HCT116 (cell line): Measurements from ENCODE around the gene AMBRA1. TPM values are rescaled to one million over a fixed set of nuclear protein-coding genes. Genes with fewer than 3 reads are reported as not detected.

Experiments
- ATAC-seq: fragments of 200-7000 bp; cut with Tn5 transposase; 2 replicates; pipeline ENCODE4 v1.9.1; 2020; ENCODE audit warnings: mild to moderate bottlenecking, moderate library complexity
- BruUV-seq: library from RNA; stranded (reverse); fragments of 400-500 nt; replicated peaks from 2 replicates; lab custom pipeline; 2021; lab: Mats Ljungman, UMichigan
- CTCF ChIA-PET: fragments of 300-600 bp; sonication (Branson Sonifier 250); formaldehyde crosslinking; loops from one replicate; lab custom pipeline; 2021; ENCODE audit warnings: antibody characterized with exemption; lab: Charles Lee
- POLR2A ChIA-PET: fragments of 300-600, 350-600 bp; sonication (Branson Sonifier 250); formaldehyde crosslinking; loops from one replicate; lab custom pipeline; 2021; ENCODE audit warnings: antibody characterized with exemption; lab: Charles Lee
- RAD21 ChIA-PET, 2 experiments: fragments of 300-600 bp; sonication (Branson Sonifier 250); formaldehyde crosslinking; loops; one replicate each; lab custom pipeline; 2023; ENCODE audit warnings: low total read pairs in 2 of 2; ENCODE audit not compliant: uncharacterized antibody in 2 of 2, unreplicated experiment in 2 of 2, low non-redundant PET in 1 of 2; lab: Charles Lee
- DNase-seq: peaks from one replicate; pipeline ENCODE4 v3.0.0-alpha.2; 2010; ENCODE audit warnings: low read depth, low spot score
- H2AFZ ChIP-seq: fragments of 200-600 bp; shearing (Covaris generic), sonication (generic); 2 replicates; pipeline ENCODE4 v1.6.1; 2017; ENCODE audit warnings: low read depth, mixed run types, mixed read lengths, antibody characterized with exemption, low read length; ENCODE audit not compliant: poor library complexity, severe bottlenecking
- H3K27ac ChIP-seq: 2 replicates; pipeline ENCODE4 v1.5.1; 2012; ENCODE audit warnings: low read depth, low read length
- H3K27me3 ChIP-seq: fragments of 200-600 bp; sonication (generic); 2 replicates; pipeline ENCODE4 v1.6.1; 2016; ENCODE audit warnings: mixed run types, low read length, mixed read lengths; ENCODE audit not compliant: insufficient read depth
- H3K36me3 ChIP-seq, 2 experiments: fragments of 200-500 bp in 1 of 2; fragments of 200-600 bp in 1 of 2; sonication (Bioruptor generic) in 1 of 2; sonication (generic) in 1 of 2; 2 replicates each; pipeline versions ENCODE4 v1.5.1 to v1.6.1; 2014 to 2016; ENCODE audit warnings: low read length in 2 of 2, inconsistent platforms in 1 of 2, mixed read lengths in 1 of 2, mixed run types in 1 of 2; ENCODE audit not compliant: insufficient read depth in 2 of 2, control insufficient read depth in 1 of 2
- H3K4me1 ChIP-seq, 2 experiments: fragments of 200-600 bp in 1 of 2; sonication (generic) in 1 of 2; 2 replicates each; pipeline versions ENCODE4 v1.5.1 to v1.6.1; 2012 to 2017; ENCODE audit warnings: low read length in 2 of 2, inconsistent platforms in 1 of 2, mild to moderate bottlenecking in 1 of 2, mixed read lengths in 1 of 2, mixed run types in 1 of 2, moderate library complexity in 1 of 2; ENCODE audit not compliant: insufficient read depth in 2 of 2, control insufficient read depth in 1 of 2
- H3K4me2 ChIP-seq: fragments of 200-600 bp; sonication (generic); 2 replicates; pipeline ENCODE4 v1.6.1; 2017; ENCODE audit warnings: mixed run types, low read length, mixed read lengths
- H3K4me3 ChIP-seq, 2 experiments: fragments of 200-600 bp in 1 of 2; sonication (generic) in 1 of 2; replicated peaks in 1 of 2; 2 replicates each; pipeline ENCODE4 v1.5.1; 2011 to 2016; ENCODE audit warnings: low read length in 2 of 2, control low read depth in 1 of 2, low read depth in 1 of 2, mild to moderate bottlenecking in 1 of 2, mixed read lengths in 1 of 2, mixed run types in 1 of 2
- H3K79me2 ChIP-seq: fragments of 200-600 bp; sonication (generic); 2 replicates; pipeline ENCODE4 v1.6.1; 2017; ENCODE audit warnings: mild to moderate bottlenecking, mixed run types, low read length, moderate library complexity, mixed read lengths; ENCODE audit not compliant: insufficient read depth
- H3K9ac ChIP-seq: fragments of 200-600 bp; sonication (generic); 2 replicates; pipeline ENCODE4 v1.6.1; 2016; ENCODE audit warnings: low read length, mixed read lengths
- H3K9me2 ChIP-seq: fragments of 200-600 bp; sonication (generic), shearing (Covaris generic); 2 replicates; pipeline ENCODE4 v1.6.1; 2017; ENCODE audit warnings: mixed run types, mild to moderate bottlenecking, moderate library complexity; ENCODE audit not compliant: insufficient read depth
- H3K9me3 ChIP-seq, 2 experiments: fragments of 200-500 bp in 1 of 2; fragments of 200-600 bp in 1 of 2; sonication (Bioruptor generic) in 1 of 2; sonication (generic) in 1 of 2; 2 replicates each; pipeline ENCODE4 v1.6.1; 2014 to 2017; ENCODE audit warnings: low read length in 2 of 2, mixed read lengths in 2 of 2, inconsistent platforms in 1 of 2, low read depth in 1 of 2, mild to moderate bottlenecking in 1 of 2, mixed run types in 1 of 2, moderate library complexity in 1 of 2; ENCODE audit not compliant: control insufficient read depth in 1 of 2, insufficient read depth in 1 of 2
- H4K20me1 ChIP-seq: fragments of 200-600 bp; sonication (generic), shearing (Covaris generic); 2 replicates; pipeline ENCODE4 v1.6.1; 2017; ENCODE audit warnings: mixed run types, mild to moderate bottlenecking, moderate library complexity; ENCODE audit not compliant: insufficient read depth
- CBX3 ChIP-seq: IDR thresholded peaks from 2 replicates; pipeline ENCODE4 v1.6.1; 2012; ENCODE audit warnings: low read depth
- ELF1 ChIP-seq: IDR thresholded peaks from 2 replicates; pipeline ENCODE4 v1.6.1; 2012; ENCODE audit warnings: low read depth, borderline replicate concordance
- EZH2phosphoT487 ChIP-seq: fragments of 200-600 bp; IDR thresholded peaks from 2 replicates; pipeline ENCODE4 v1.6.1; 2018; ENCODE audit warnings: antibody characterized with exemption, borderline replicate concordance
- FOSL1 ChIP-seq: IDR thresholded peaks from 2 replicates; pipeline ENCODE4 v1.6.1; 2012; ENCODE audit warnings: low read depth
- POLR2A ChIP-seq: IDR thresholded peaks from 2 replicates; pipeline ENCODE4 v1.7.0; 2011; ENCODE audit warnings: borderline replicate concordance; ENCODE audit not compliant: insufficient read depth, insufficient read length; ENCODE audit errors: extremely low read depth
- POLR2AphosphoS5 ChIP-seq: IDR thresholded peaks from 2 replicates; pipeline ENCODE4 v1.6.1; 2011; ENCODE audit warnings: mild to moderate bottlenecking, low read depth, low read length, moderate library complexity
- RAD21 ChIP-seq: IDR thresholded peaks from 2 replicates; pipeline ENCODE4 v1.6.1; 2012; ENCODE audit warnings: low read depth, mild to moderate bottlenecking
- SIN3A ChIP-seq: IDR thresholded peaks from 2 replicates; pipeline ENCODE4 v1.6.1; 2012; ENCODE audit warnings: low read depth
- SP1 ChIP-seq: IDR thresholded peaks from 2 replicates; pipeline ENCODE4 v1.6.1; 2012; ENCODE audit warnings: low read depth
- ZNF274 ChIP-seq: fragments of 200-500 bp; sonication (Bioruptor generic); IDR thresholded peaks from 2 replicates; pipeline ENCODE4 v1.6.1; 2014; ENCODE audit warnings: mild to moderate bottlenecking, low read depth, low read length, inconsistent platforms
- intact Hi-C: fragments of 100-400 bp; cut with micrococcal nuclease; formaldehyde crosslinking; loops from 2 replicates; pipeline ENCODE4 v1.10.0; 2022
- total RNA-seq: library from RNA; stranded (reverse); gene quantifications from one replicate; pipeline ENCODE4 v1.2.1, GENCODE V29; 2021; ENCODE audit not compliant: unreplicated experiment
- TF ChIP-seq, protein P1 (sequence below): IDR thresholded peaks from 2 replicates; pipeline ENCODE4 v1.6.1; 2011; ENCODE audit warnings: mild to moderate bottlenecking, low read length, moderate library complexity; ENCODE audit not compliant: insufficient replicate concordance; ENCODE audit errors: extremely low read depth
- TF ChIP-seq, protein P2 (sequence below): IDR thresholded peaks from 2 replicates; pipeline ENCODE4 v1.6.1; 2012
- TF ChIP-seq, protein P3 (sequence below): IDR thresholded peaks from 2 replicates; pipeline ENCODE4 v1.6.1; 2012

Gene AMBRA1
- total RNA-seq, 1 experiment from 2014 or later: 22.7 TPM

DNA sequence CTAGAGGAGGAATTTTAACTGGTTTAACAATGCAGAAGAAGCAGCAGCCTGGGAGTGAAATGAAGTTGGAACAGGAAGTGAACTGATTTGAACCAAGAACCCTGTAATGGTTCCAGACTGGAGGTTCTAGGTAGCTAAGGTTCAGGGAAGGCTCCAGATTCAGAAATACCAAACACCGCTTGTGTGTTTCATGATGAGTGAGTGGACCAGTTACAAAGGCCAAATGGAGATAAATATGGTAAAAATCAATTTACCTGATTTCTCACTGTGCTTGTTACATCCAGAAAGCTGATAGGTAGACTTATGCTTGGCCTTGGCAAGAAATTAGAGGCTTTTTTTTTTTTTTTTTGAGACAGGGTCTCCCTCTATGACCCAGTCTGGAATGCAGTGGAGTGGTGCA, 36.4 kb upstream of the AMBRA1 start:
- no peaks in the 10 kb centered on the region for H3K9me3 ChIP-seq
- intact Hi-C loops: no loop called here
- no peaks in the 10 kb centered on the region for H3K9me2 ChIP-seq
- no TSS peak for BruUV-seq
- ChIA-PET POLR2A (no interaction called here), RAD21 (no interaction called here), CTCF (no interaction called here)
- H4K20me1 ChIP-seq: no peaks in the 10 kb centered on the region
- no peak for DNase-seq
- H3K9ac ChIP-seq: no peak overlapping the region
- no peak overlapping the region for H2AFZ ChIP-seq
- peaks cover 5 to 7% of the 10 kb centered on the region in 2 experiments; a peak in 3 of 4 replicates for H3K36me3 ChIP-seq
- H3K4me2 ChIP-seq: no peak overlapping the region
- no peak overlapping the region for H3K27ac ChIP-seq
- no peak for ATAC-seq
- H3K79me2 ChIP-seq: peaks cover 4% of the 10 kb centered on the region
- no peaks in the 10 kb centered on the region for H3K27me3 ChIP-seq
- no peak overlapping the region for H3K4me3 ChIP-seq
- no peak for TF ChIP-seq FOSL1
- TF ChIP-seq, protein P1, sequence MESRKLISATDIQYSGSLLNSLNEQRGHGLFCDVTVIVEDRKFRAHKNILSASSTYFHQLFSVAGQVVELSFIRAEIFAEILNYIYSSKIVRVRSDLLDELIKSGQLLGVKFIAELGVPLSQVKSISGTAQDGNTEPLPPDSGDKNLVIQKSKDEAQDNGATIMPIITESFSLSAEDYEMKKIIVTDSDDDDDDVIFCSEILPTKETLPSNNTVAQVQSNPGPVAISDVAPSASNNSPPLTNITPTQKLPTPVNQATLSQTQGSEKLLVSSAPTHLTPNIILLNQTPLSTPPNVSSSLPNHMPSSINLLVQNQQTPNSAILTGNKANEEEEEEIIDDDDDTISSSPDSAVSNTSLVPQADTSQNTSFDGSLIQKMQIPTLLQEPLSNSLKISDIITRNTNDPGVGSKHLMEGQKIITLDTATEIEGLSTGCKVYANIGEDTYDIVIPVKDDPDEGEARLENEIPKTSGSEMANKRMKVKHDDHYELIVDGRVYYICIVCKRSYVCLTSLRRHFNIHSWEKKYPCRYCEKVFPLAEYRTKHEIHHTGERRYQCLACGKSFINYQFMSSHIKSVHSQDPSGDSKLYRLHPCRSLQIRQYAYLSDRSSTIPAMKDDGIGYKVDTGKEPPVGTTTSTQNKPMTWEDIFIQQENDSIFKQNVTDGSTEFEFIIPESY: no peak
- TF ChIP-seq SP1: no peak
- TF ChIP-seq SIN3A: no peak
- no peak for TF ChIP-seq EZH2phosphoT487
- TF ChIP-seq POLR2A: no peak
- TF ChIP-seq, protein P2, sequence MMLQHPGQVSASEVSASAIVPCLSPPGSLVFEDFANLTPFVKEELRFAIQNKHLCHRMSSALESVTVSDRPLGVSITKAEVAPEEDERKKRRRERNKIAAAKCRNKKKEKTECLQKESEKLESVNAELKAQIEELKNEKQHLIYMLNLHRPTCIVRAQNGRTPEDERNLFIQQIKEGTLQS: no peak
- TF ChIP-seq ELF1: no peak
- no peak for TF ChIP-seq CBX3
- no peak for TF ChIP-seq RAD21
- TF ChIP-seq, protein P3, sequence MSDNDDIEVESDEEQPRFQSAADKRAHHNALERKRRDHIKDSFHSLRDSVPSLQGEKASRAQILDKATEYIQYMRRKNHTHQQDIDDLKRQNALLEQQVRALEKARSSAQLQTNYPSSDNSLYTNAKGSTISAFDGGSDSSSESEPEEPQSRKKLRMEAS: no peak
- no peak for TF ChIP-seq ZNF274
- no peak for TF ChIP-seq POLR2AphosphoS5
- peaks cover 8 to 9% of the 10 kb centered on the region in 2 experiments for H3K4me1 ChIP-seq
